ENCODE data around the gene TMEM205. TPM values are rescaled to one million over a fixed set of nuclear protein-coding genes. Genes with fewer than 3 reads are reported as not detected.

TMEM205 gene
- total RNA-seq, 1 donor from 2014 or later = 57.2 TPM

- Mint-ChIP-seq H3K36me3 (no peaks in the 10 kb centered on the region), H3K4me3 (no peak overlapping the region), H3K27ac (peak overlapping the region; percentile 24), H3K27me3 (ENCODE audit: low read depth) (peaks cover 22% of the 10 kb centered on the region), H3K4me1 (peaks cover 20% of the 10 kb centered on the region), H3K9me3 (no peaks in the 10 kb centered on the region)
- TF ChIP-seq, protein P1, sequence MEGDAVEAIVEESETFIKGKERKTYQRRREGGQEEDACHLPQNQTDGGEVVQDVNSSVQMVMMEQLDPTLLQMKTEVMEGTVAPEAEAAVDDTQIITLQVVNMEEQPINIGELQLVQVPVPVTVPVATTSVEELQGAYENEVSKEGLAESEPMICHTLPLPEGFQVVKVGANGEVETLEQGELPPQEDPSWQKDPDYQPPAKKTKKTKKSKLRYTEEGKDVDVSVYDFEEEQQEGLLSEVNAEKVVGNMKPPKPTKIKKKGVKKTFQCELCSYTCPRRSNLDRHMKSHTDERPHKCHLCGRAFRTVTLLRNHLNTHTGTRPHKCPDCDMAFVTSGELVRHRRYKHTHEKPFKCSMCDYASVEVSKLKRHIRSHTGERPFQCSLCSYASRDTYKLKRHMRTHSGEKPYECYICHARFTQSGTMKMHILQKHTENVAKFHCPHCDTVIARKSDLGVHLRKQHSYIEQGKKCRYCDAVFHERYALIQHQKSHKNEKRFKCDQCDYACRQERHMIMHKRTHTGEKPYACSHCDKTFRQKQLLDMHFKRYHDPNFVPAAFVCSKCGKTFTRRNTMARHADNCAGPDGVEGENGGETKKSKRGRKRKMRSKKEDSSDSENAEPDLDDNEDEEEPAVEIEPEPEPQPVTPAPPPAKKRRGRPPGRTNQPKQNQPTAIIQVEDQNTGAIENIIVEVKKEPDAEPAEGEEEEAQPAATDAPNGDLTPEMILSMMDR (IDR thresholded peaks at IDR 0.05; ENCODE audit: unreplicated experiment) = peak; percentile 61
- peak in 1 of 2 experiments; percentile 65 for DNase-seq (ENCODE audit: low spot score in 2 of 2, unreplicated experiment in 2 of 2)
These were observed 32.5 kb upstream of the TMEM205 start for GRCh38 chr19:11378319-11379189.

- no peaks in the 10 kb centered on the region for H3K9me3 Mint-ChIP-seq
- H3K27ac Mint-ChIP-seq = no peak overlapping the region
- no peak for DNase-seq (ENCODE audit: low spot score in 2 of 2, unreplicated experiment in 2 of 2)
- H3K4me1 Mint-ChIP-seq = peaks cover 18% of the 10 kb centered on the region
- peaks cover 15% of the 10 kb centered on the region for H3K27me3 Mint-ChIP-seq (ENCODE audit: low read depth)
- H3K36me3 Mint-ChIP-seq = no peaks in the 10 kb centered on the region
- TF ChIP-seq, protein P1 (IDR thresholded peaks at IDR 0.05; ENCODE audit: unreplicated experiment) = no peak
- no peak overlapping the region for H3K4me3 Mint-ChIP-seq
These were observed 31.7 kb upstream of the TMEM205 start for GRCh38 chr19:11377756-11378155.

DNA sequence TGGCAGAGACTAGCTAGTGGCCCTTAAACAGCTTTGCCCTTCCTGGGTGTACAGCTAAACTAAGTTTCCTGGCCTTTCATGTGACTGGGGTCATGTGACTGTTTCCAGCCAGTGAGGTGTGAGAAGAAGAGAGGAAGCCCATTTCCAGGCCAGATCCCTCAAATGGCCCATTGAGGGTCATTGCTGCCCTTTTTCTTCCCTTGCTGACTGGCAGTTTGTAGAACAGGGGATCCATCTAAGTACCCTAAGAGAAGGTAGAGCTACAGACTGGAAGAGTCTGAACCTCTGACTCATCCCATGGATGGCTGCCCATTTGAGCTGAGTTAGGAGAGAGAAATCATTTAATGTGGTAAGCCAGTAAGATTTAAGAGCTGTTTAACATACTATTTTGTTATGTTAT is 31.2 kb upstream of the TMEM205 start:
- Mint-ChIP-seq H3K27me3 (ENCODE audit: low read depth) (peaks cover 10% of the 10 kb centered on the region), H3K4me3 (peak overlapping the region; percentile 1), H3K4me1 (peaks cover 16% of the 10 kb centered on the region), H3K27ac (peak overlapping the region; percentile 61), H3K36me3 (no peaks in the 10 kb centered on the region), H3K9me3 (no peaks in the 10 kb centered on the region)
- TF ChIP-seq, protein P1 (IDR thresholded peaks at IDR 0.05; ENCODE audit: unreplicated experiment) = no peak
- no peak for DNase-seq (ENCODE audit: low spot score in 2 of 2, unreplicated experiment in 2 of 2)

DNA sequence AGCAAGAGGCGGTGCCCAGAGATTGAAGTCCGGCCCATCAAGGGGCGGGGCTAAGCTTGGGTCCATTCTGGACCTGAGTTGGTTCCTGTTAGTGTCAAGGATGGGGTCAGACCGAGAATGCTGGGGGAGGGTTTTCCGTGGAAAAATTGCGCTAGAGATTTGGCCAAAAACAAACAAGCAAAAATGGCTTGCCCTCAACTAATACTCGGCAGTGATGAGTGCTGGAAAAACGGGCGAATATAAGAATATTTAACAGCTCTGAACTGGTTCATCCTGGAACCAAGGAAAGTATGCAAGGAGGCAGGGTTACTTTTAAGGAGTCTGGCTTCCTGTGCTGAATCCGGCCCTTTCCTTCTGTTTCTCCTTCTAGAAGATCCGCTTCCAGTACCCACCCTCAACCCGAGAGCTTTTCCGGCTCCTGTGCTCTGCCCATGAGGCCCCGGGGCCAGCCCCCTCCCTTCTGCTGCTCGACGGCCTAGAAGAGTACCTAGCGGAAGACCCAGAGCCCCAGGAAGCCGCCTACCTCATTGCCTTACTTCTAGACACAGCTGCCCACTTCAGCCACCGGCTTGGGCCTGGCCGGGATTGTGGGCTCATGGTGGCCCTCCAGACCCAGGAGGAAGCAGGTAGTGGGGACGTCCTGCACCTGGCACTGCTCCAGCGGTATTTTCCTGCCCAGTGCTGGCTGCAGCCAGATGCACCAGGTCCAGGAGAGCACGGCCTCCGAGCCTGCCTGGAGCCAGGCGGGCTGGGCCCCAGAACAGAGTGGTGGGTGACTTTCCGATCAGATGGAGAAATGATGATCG is 29.3 kb upstream of the TMEM205 start:
- no peak overlapping the region for H3K27ac Mint-ChIP-seq
- H3K4me3 Mint-ChIP-seq = no peak overlapping the region
- peaks cover 4% of the 10 kb centered on the region for H3K36me3 Mint-ChIP-seq

GRCh38 chr19:11374433-11375142 is 28.5 kb upstream of the TMEM205 start, which contains the start of gene SWSAP1:
Gene SWSAP1 (plus strand): TSS chr19:11374666. CDS start chr19:11374681, 15 bp downstream.
- H3K27ac Mint-ChIP-seq = no peak within 1 kb of the TSS
- H3K9me3 Mint-ChIP-seq = no peaks in the 10 kb centered on the region

More for the DNA sequence above, 29.3 kb upstream of the TMEM205 start:
- Mint-ChIP-seq H3K9me3 (no peaks in the 10 kb centered on the region), H3K27me3 (ENCODE audit: low read depth) (no peaks in the 10 kb centered on the region), H3K4me1 (peaks cover 3% of the 10 kb centered on the region)
- peak in 1 of 2 experiments; percentile 54 for DNase-seq (ENCODE audit: low spot score in 2 of 2, unreplicated experiment in 2 of 2)
- TF ChIP-seq, protein P1 (IDR thresholded peaks at IDR 0.05; ENCODE audit: unreplicated experiment) = no peak

More at GRCh38 chr19:11374433-11375142, 28.5 kb upstream of the TMEM205 start, which contains the start of gene SWSAP1:
- Mint-ChIP-seq H3K36me3 (peaks cover 4% of the 10 kb centered on the region), H3K4me3 (no peak within 1 kb of the TSS), H3K27me3 (ENCODE audit: low read depth) (no peaks in the 10 kb centered on the region), H3K4me1 (peaks cover 3% of the 10 kb centered on the region)
- peak; percentile 92 to 95 for DNase-seq (ENCODE audit: low spot score in 2 of 2, unreplicated experiment in 2 of 2)
- TF ChIP-seq, protein P1 (IDR thresholded peaks at IDR 0.05; ENCODE audit: unreplicated experiment) = no peak

All from mesothelial cell of epicardium (in vitro differentiated cells).